ENCODE results near the gene PHF5A.
A peak's percentile ranks its signal among the peaks of the same experiment; 100 is the strongest.

PHF5A gene

GRCh38 chr22:41478473-41478872 lies 10.0 kb upstream of the PHF5A start:
- Histone ChIP-seq H3K4me1 (ENCODE audit: insufficient read depth, low read length) (no peaks in the 10 kb centered on the region), H3K27ac (ENCODE audit: low read length) (no peak overlapping the region), H2AFZ (ENCODE audit: low read depth, low read length) (no peak overlapping the region), H3K27me3 (ENCODE audit: insufficient read depth, low read length, poor library complexity) (no peaks in the 10 kb centered on the region), H3K4me3 (ENCODE audit: low read depth in 1 of 2, low read length in 2 of 2) (no peak overlapping the region), H3K9ac (ENCODE audit: low read depth, low read length) (no peak overlapping the region), H3K79me2 (ENCODE audit: insufficient read depth, low read length) (peaks cover 90% of the 10 kb centered on the region), H3K36me3 (ENCODE audit: insufficient read depth, low read length) (peaks cover 10% of the 10 kb centered on the region; the same call in 1 of the 2 replicates), H3K4me2 (ENCODE audit: insufficient read depth, low read length) (no peak overlapping the region), H4K20me1 (ENCODE audit: insufficient read depth, low read length) (peaks cover 60% of the 10 kb centered on the region), H3K9me3 (ENCODE audit: insufficient read depth, low read length, severe bottlenecking) (no peaks in the 10 kb centered on the region)
- DNase-seq (no peak), ATAC-seq (ENCODE audit: insufficient read depth, low read depth) (no peak)
- TF ChIP-seq EZH2 (IDR thresholded peaks at IDR 0.05; ENCODE audit: borderline replicate concordance, low read depth, low read length, severe bottlenecking): no peak
- TF ChIP-seq CTCF (IDR thresholded peaks at IDR 0.05; ENCODE audit: borderline replicate concordance, extremely low read depth, low read length, poor library complexity, severe bottlenecking): no peak

GRCh38 chr22:41474872-41475451 lies 6.5 kb upstream of the PHF5A start:
- H3K27me3 ChIP-seq (ENCODE audit: insufficient read depth, low read length, poor library complexity): no peaks in the 10 kb centered on the region
- peaks cover 18% of the 10 kb centered on the region; the same call in 1 of the 2 replicates for H3K36me3 ChIP-seq (ENCODE audit: insufficient read depth, low read length)
- no peak for ATAC-seq (ENCODE audit: insufficient read depth, low read depth)
- no peak overlapping the region for H3K9ac ChIP-seq (ENCODE audit: low read depth, low read length)
- no peak for TF ChIP-seq CTCF (IDR thresholded peaks at IDR 0.05; ENCODE audit: borderline replicate concordance, extremely low read depth, low read length, poor library complexity, severe bottlenecking)
- no peak for TF ChIP-seq EZH2 (IDR thresholded peaks at IDR 0.05; ENCODE audit: borderline replicate concordance, low read depth, low read length, severe bottlenecking)
- no peaks in the 10 kb centered on the region for H3K9me3 ChIP-seq (ENCODE audit: insufficient read depth, low read length, severe bottlenecking)
- H3K79me2 ChIP-seq (ENCODE audit: insufficient read depth, low read length): peaks cover 90% of the 10 kb centered on the region
- no peak for DNase-seq
- no peak overlapping the region for H2AFZ ChIP-seq (ENCODE audit: low read depth, low read length)
- peaks cover 30% of the 10 kb centered on the region for H4K20me1 ChIP-seq (ENCODE audit: insufficient read depth, low read length)
- H3K4me1 ChIP-seq (ENCODE audit: insufficient read depth, low read length): peaks cover 21% of the 10 kb centered on the region
- H3K27ac ChIP-seq (ENCODE audit: low read length): no peak overlapping the region
- H3K4me2 ChIP-seq (ENCODE audit: insufficient read depth, low read length): no peak overlapping the region
- H3K4me3 ChIP-seq (ENCODE audit: low read depth in 1 of 2, low read length in 2 of 2): no peak overlapping the region

GRCh38 chr22:41471568-41471967 lies 3.1 kb upstream of the PHF5A start:
- no peak for TF ChIP-seq EZH2 (IDR thresholded peaks at IDR 0.05; ENCODE audit: borderline replicate concordance, low read depth, low read length, severe bottlenecking)
- TF ChIP-seq CTCF (IDR thresholded peaks at IDR 0.05; ENCODE audit: borderline replicate concordance, extremely low read depth, low read length, poor library complexity, severe bottlenecking): no peak
- Histone ChIP-seq H3K36me3 (ENCODE audit: insufficient read depth, low read length) (peaks cover 34% of the 10 kb centered on the region), H4K20me1 (ENCODE audit: insufficient read depth, low read length) (peaks cover 12% of the 10 kb centered on the region), H3K4me3 (ENCODE audit: low read depth in 1 of 2, low read length in 2 of 2) (no peak overlapping the region), H3K79me2 (ENCODE audit: insufficient read depth, low read length) (peaks cover 88% of the 10 kb centered on the region), H3K4me2 (ENCODE audit: insufficient read depth, low read length) (peak overlapping the region; percentile 96; the same call in 1 of the 2 replicates), H3K9ac (ENCODE audit: low read depth, low read length) (no peak overlapping the region), H2AFZ (ENCODE audit: low read depth, low read length) (no peak overlapping the region), H3K4me1 (ENCODE audit: insufficient read depth, low read length) (peaks cover 41% of the 10 kb centered on the region), H3K27me3 (ENCODE audit: insufficient read depth, low read length, poor library complexity) (no peaks in the 10 kb centered on the region), H3K9me3 (ENCODE audit: insufficient read depth, low read length, severe bottlenecking) (no peaks in the 10 kb centered on the region), H3K27ac (ENCODE audit: low read length) (no peak overlapping the region)
- DNase-seq: no peak
- no peak for ATAC-seq (ENCODE audit: insufficient read depth, low read depth)
